GM18951 (cell line): ENCODE data around the gene MAGI1.
"Not testable (repeated sequence)": the region's sequence is repeated elsewhere in the genome, so short reads cannot be mapped to it uniquely, and the experiment has no call there.

Experiments
- POLR2A ChIP-seq: IDR thresholded peaks from 4 replicates; pipeline ENCODE4 v1.6.1; 2011; ENCODE audit warnings: mild to moderate bottlenecking; ENCODE audit not compliant: insufficient read length, insufficient read depth; ENCODE audit errors: extremely low read depth
- in situ Hi-C: fragments of 300-500 bp; cut with MboI; formaldehyde crosslinking; loops from one replicate; pipeline ENCODE4 v1.12.0; 2022; ENCODE audit warnings: low sequenced_read_pairs, mixed read lengths, inconsistent platforms; ENCODE audit not compliant: unreplicated experiment

Gene MAGI1

GRCh38 chr3:65734382-65734781, 304.3 kb downstream of the MAGI1 start:
- in situ Hi-C loops = loop anchor here (25.0 kb wide), 1 partner anchor 1197 kb away; no protein-coding TSS in a partner anchor
- TF ChIP-seq POLR2A = no peak

- TF ChIP-seq POLR2A = no peak
- in situ Hi-C loops = loop anchor here (25.0 kb wide), 1 partner anchor 1196 kb away; no protein-coding TSS in a partner anchor
Observed at GRCh38 chr3:65733459-65733858, 305.3 kb downstream of the MAGI1 start.

GRCh38 chr3:65732051-65732935, 306.4 kb downstream of the MAGI1 start:
- in situ Hi-C loops = loop anchor here (25.0 kb wide), 1 partner anchor 1195 kb away; no protein-coding TSS in a partner anchor
- no peak for TF ChIP-seq POLR2A

- no peak for TF ChIP-seq POLR2A
- in situ Hi-C loops = loop anchor here (25.0 kb wide), 1 partner anchor 1193 kb away; no protein-coding TSS in a partner anchor
Observed at GRCh38 chr3:65730449-65730848, 308.3 kb downstream of the MAGI1 start.

GRCh38 chr3:65729973-65730372, 308.7 kb downstream of the MAGI1 start:
- in situ Hi-C loops = loop anchor here (25.0 kb wide), 1 partner anchor 1193 kb away; no protein-coding TSS in a partner anchor
- no peak for TF ChIP-seq POLR2A

GRCh38 chr3:65729555-65729954, 309.2 kb downstream of the MAGI1 start:
- in situ Hi-C loops = loop anchor here (25.0 kb wide), 1 partner anchor 1192 kb away; no protein-coding TSS in a partner anchor
- TF ChIP-seq POLR2A = no peak

- in situ Hi-C loops = loop anchor here (25.0 kb wide), 1 partner anchor 1191 kb away; no protein-coding TSS in a partner anchor
- no peak for TF ChIP-seq POLR2A
Observed at GRCh38 chr3:65728138-65728537, 310.6 kb downstream of the MAGI1 start.

- no peak for TF ChIP-seq POLR2A
- in situ Hi-C loops = no loop called here
Observed at GRCh38 chr3:65723985-65724384, 314.7 kb downstream of the MAGI1 start.

- in situ Hi-C loops = no loop called here
Observed at GRCh38 chr3:65723011-65723410, 315.7 kb downstream of the MAGI1 start.

GRCh38 chr3:65720989-65721737, 317.6 kb downstream of the MAGI1 start:
- TF ChIP-seq POLR2A = no peak
- in situ Hi-C loops = no loop called here

More at GRCh38 chr3:65723011-65723410, 315.7 kb downstream of the MAGI1 start:
- TF ChIP-seq POLR2A = no peak

- in situ Hi-C loops = not testable (repeated sequence)
Observed at GRCh38 chr3:65719639-65720038, 319.1 kb downstream of the MAGI1 start.

- in situ Hi-C loops = no loop called here
- no peak for TF ChIP-seq POLR2A
Observed at GRCh38 chr3:65717676-65718346, 320.9 kb downstream of the MAGI1 start.
